ENCODE data around the gene CNPY1. TPM values are rescaled to one million over a fixed set of nuclear protein-coding genes. Genes with fewer than 3 reads are reported as not detected.

Gene CNPY1
- total RNA-seq, 4 donors from 2014 or later: not detected

GRCh38 chr7:155526225-155526624, 20.1 kb downstream of the CNPY1 start:
- WGBS, 2 donors: 82 to 84% methylated on average over 13 of the region's 13 CpGs
- Histone ChIP-seq H3K27ac (no peak overlapping the region), H3K36me3 (no peaks in the 10 kb centered on the region), H3K27me3 (no peaks in the 10 kb centered on the region), H3K4me1 (no peaks in the 10 kb centered on the region), H3K9me3 (no peaks in the 10 kb centered on the region), H3K4me3 (replicated peaks in 1 of 3) (no peak overlapping the region)
- intact Hi-C loops (cut with DNase I): no loop called here
- TF ChIP-seq CTCF (IDR thresholded peaks at IDR 0.05): no peak
- TF ChIP-seq POLR2A (IDR thresholded peaks at IDR 0.05): no peak
- DNase-seq: no peak

- H3K27ac ChIP-seq: no peak overlapping the region
- H3K36me3 ChIP-seq: no peaks in the 10 kb centered on the region
- no peak for TF ChIP-seq POLR2A (IDR thresholded peaks at IDR 0.05)
- no peak for TF ChIP-seq CTCF (IDR thresholded peaks at IDR 0.05)
- no peaks in the 10 kb centered on the region for H3K27me3 ChIP-seq
- no peak overlapping the region for H3K4me3 ChIP-seq (replicated peaks in 1 of 3)
- intact Hi-C loops (cut with DNase I): no loop called here
- H3K9me3 ChIP-seq: no peaks in the 10 kb centered on the region
- WGBS, 2 donors: 80% methylated on average over 11 of the region's 11 CpGs
- H3K4me1 ChIP-seq: no peaks in the 10 kb centered on the region
- no peak for DNase-seq
Observed at GRCh38 chr7:155524018-155524556, 22.3 kb downstream of the CNPY1 start.

GRCh38 chr7:155523168-155523675, 23.1 kb downstream of the CNPY1 start:
- no peak for TF ChIP-seq POLR2A (IDR thresholded peaks at IDR 0.05)
- TF ChIP-seq CTCF (IDR thresholded peaks at IDR 0.05): no peak
- no peaks in the 10 kb centered on the region for H3K36me3 ChIP-seq
- H3K4me1 ChIP-seq: no peaks in the 10 kb centered on the region
- no peaks in the 10 kb centered on the region for H3K27me3 ChIP-seq
- H3K4me3 ChIP-seq (replicated peaks in 1 of 3): no peak overlapping the region
- intact Hi-C loops (cut with DNase I): no loop called here
- 81 to 88% methylated on average over 12 to 15 of the region's 16 CpGs for WGBS, 2 donors
- H3K9me3 ChIP-seq: no peaks in the 10 kb centered on the region
- H3K27ac ChIP-seq: no peak overlapping the region
- DNase-seq: no peak

- no peak overlapping the region for H3K4me3 ChIP-seq (replicated peaks in 1 of 3)
- no peaks in the 10 kb centered on the region for H3K4me1 ChIP-seq
- no peak for DNase-seq
- H3K36me3 ChIP-seq: no peaks in the 10 kb centered on the region
- H3K9me3 ChIP-seq: no peaks in the 10 kb centered on the region
- 79 to 82% methylated on average over 14 to 21 of the region's 21 CpGs for WGBS, 2 donors
- no peaks in the 10 kb centered on the region for H3K27me3 ChIP-seq
- intact Hi-C loops (cut with DNase I): no loop called here
- H3K27ac ChIP-seq: no peak overlapping the region
- TF ChIP-seq CTCF (IDR thresholded peaks at IDR 0.05) (no peak), POLR2A (IDR thresholded peaks at IDR 0.05) (no peak)
Observed at GRCh38 chr7:155521743-155522398, 24.5 kb downstream of the CNPY1 start.

GRCh38 chr7:155521007-155521742, 25.2 kb downstream of the CNPY1 start:
- H3K27me3 ChIP-seq: peaks cover 3% of the 10 kb centered on the region
- H3K4me1 ChIP-seq: no peaks in the 10 kb centered on the region
- intact Hi-C loops (cut with DNase I): no loop called here
- no peak for DNase-seq
- WGBS, 2 donors: 63 to 69% methylated on average over 14 of the region's 14 CpGs
- no peak overlapping the region for H3K4me3 ChIP-seq (replicated peaks in 1 of 3)
- H3K36me3 ChIP-seq: no peaks in the 10 kb centered on the region
- H3K27ac ChIP-seq: no peak overlapping the region
- no peaks in the 10 kb centered on the region for H3K9me3 ChIP-seq
- TF ChIP-seq POLR2A (IDR thresholded peaks at IDR 0.05): no peak
- no peak for TF ChIP-seq CTCF (IDR thresholded peaks at IDR 0.05)

Measured in thyroid gland (tissue), 4 donors.